H1 (cell line): ENCODE data around the gene L3MBTL4. TPM values are rescaled to one million over a fixed set of nuclear protein-coding genes. Genes with fewer than 3 reads are reported as not detected.

ENCODE experiments used
- FOSL1 ChIP-seq: IDR thresholded peaks from 2 replicates; pipeline ENCODE4 v1.6.1; 2011; ENCODE audit warnings: mild to moderate bottlenecking, low read depth, low read length, moderate library complexity; ENCODE audit not compliant: insufficient read depth
- polyA plus RNA-seq, 7 experiments: library from polyadenylated mRNA; depleted of rRNA in 3 of 7; stranded (reverse) in 5 of 7; unstranded in 2 of 7; fragments of >200 nt in 5 of 7; fragments of 200-250 nt in 2 of 7; gene quantifications; 1 replicate in 5 of 7; 2 replicates in 1 of 7; 4 replicates in 1 of 7; pipeline versions ENCODE4 v1.2.1 to v1.2.3, GENCODE V29; 2011 to 2013; ENCODE audit warnings: missing spikeins in 2 of 7, mixed read lengths in 2 of 7
- total RNA-seq: library from RNA; stranded (reverse); fragmentation: NEBNext Ultra II Directional; extraction: Animal tissue kit (Norgen Biotek cat#: 25700); gene quantifications from 2 replicates; pipeline ENCODE4 v1.2.1, GENCODE V29; 2021
- TF ChIP-seq, protein P1 (sequence below): fragments of 300-600 bp; sonication (generic); IDR thresholded peaks from 2 replicates; pipeline ENCODE4 v1.7.1; 2012; ENCODE audit warnings: low read length, moderate library complexity, mild to moderate bottlenecking, inconsistent platforms; ENCODE audit not compliant: insufficient replicate concordance

L3MBTL4 gene
- total and polyA plus RNA-seq, 2 of the 8 experiments (the other 6 are each of a cell fraction or from before 2014, with no cell fraction given), result 1.0 to 2.1 TPM

DNA sequence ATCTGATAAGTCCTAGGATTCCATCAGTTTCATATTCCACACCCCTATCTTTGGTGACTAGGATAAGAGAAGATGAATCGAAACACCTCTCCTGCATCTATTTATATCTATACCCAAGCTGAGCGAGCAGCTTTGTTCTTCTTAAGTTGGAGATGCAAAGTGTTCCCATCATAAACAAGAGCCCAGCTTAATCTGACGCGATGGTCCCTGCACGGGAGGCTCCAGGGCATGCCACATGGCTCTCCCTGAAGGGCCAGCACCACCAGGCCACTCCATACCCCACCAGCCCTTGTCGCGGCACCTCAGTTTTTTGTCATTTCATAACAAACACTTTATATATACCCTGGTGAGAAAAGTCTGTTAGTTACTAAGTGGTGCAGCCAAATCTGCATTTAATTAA lies 255.3 kb downstream of the L3MBTL4 start (continued):
- TF ChIP-seq, protein P1, sequence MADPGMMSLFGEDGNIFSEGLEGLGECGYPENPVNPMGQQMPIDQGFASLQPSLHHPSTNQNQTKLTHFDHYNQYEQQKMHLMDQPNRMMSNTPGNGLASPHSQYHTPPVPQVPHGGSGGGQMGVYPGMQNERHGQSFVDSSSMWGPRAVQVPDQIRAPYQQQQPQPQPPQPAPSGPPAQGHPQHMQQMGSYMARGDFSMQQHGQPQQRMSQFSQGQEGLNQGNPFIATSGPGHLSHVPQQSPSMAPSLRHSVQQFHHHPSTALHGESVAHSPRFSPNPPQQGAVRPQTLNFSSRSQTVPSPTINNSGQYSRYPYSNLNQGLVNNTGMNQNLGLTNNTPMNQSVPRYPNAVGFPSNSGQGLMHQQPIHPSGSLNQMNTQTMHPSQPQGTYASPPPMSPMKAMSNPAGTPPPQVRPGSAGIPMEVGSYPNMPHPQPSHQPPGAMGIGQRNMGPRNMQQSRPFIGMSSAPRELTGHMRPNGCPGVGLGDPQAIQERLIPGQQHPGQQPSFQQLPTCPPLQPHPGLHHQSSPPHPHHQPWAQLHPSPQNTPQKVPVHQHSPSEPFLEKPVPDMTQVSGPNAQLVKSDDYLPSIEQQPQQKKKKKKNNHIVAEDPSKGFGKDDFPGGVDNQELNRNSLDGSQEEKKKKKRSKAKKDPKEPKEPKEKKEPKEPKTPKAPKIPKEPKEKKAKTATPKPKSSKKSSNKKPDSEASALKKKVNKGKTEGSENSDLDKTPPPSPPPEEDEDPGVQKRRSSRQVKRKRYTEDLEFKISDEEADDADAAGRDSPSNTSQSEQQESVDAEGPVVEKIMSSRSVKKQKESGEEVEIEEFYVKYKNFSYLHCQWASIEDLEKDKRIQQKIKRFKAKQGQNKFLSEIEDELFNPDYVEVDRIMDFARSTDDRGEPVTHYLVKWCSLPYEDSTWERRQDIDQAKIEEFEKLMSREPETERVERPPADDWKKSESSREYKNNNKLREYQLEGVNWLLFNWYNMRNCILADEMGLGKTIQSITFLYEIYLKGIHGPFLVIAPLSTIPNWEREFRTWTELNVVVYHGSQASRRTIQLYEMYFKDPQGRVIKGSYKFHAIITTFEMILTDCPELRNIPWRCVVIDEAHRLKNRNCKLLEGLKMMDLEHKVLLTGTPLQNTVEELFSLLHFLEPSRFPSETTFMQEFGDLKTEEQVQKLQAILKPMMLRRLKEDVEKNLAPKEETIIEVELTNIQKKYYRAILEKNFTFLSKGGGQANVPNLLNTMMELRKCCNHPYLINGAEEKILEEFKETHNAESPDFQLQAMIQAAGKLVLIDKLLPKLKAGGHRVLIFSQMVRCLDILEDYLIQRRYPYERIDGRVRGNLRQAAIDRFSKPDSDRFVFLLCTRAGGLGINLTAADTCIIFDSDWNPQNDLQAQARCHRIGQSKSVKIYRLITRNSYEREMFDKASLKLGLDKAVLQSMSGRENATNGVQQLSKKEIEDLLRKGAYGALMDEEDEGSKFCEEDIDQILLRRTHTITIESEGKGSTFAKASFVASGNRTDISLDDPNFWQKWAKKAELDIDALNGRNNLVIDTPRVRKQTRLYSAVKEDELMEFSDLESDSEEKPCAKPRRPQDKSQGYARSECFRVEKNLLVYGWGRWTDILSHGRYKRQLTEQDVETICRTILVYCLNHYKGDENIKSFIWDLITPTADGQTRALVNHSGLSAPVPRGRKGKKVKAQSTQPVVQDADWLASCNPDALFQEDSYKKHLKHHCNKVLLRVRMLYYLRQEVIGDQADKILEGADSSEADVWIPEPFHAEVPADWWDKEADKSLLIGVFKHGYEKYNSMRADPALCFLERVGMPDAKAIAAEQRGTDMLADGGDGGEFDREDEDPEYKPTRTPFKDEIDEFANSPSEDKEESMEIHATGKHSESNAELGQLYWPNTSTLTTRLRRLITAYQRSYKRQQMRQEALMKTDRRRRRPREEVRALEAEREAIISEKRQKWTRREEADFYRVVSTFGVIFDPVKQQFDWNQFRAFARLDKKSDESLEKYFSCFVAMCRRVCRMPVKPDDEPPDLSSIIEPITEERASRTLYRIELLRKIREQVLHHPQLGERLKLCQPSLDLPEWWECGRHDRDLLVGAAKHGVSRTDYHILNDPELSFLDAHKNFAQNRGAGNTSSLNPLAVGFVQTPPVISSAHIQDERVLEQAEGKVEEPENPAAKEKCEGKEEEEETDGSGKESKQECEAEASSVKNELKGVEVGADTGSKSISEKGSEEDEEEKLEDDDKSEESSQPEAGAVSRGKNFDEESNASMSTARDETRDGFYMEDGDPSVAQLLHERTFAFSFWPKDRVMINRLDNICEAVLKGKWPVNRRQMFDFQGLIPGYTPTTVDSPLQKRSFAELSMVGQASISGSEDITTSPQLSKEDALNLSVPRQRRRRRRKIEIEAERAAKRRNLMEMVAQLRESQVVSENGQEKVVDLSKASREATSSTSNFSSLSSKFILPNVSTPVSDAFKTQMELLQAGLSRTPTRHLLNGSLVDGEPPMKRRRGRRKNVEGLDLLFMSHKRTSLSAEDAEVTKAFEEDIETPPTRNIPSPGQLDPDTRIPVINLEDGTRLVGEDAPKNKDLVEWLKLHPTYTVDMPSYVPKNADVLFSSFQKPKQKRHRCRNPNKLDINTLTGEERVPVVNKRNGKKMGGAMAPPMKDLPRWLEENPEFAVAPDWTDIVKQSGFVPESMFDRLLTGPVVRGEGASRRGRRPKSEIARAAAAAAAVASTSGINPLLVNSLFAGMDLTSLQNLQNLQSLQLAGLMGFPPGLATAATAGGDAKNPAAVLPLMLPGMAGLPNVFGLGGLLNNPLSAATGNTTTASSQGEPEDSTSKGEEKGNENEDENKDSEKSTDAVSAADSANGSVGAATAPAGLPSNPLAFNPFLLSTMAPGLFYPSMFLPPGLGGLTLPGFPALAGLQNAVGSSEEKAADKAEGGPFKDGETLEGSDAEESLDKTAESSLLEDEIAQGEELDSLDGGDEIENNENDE, result no peak
- no peak for TF ChIP-seq FOSL1
